ENCODE data around the gene PKD2.

PKD2 gene

GRCh38 chr4:88060431-88060830 is 53.0 kb downstream of the PKD2 start:
- no peak for DNase-seq (ENCODE audit: insufficient read length, low spot score)
- no peak for FAIRE-seq

- DNase-seq (ENCODE audit: insufficient read length, low spot score) (no peak), FAIRE-seq (no peak)
Observed at GRCh38 chr4:88062311-88062710, 54.9 kb downstream of the PKD2 start.

GRCh38 chr4:88062843-88063242 is 55.4 kb downstream of the PKD2 start:
- no peak for DNase-seq (ENCODE audit: insufficient read length, low spot score)
- FAIRE-seq: no peak

- DNase-seq (ENCODE audit: insufficient read length, low spot score) (no peak), FAIRE-seq (no peak)
Observed at GRCh38 chr4:88063634-88064296, 56.3 kb downstream of the PKD2 start.

GRCh38 chr4:88064410-88064809 is 57.0 kb downstream of the PKD2 start:
- DNase-seq (ENCODE audit: insufficient read length, low spot score) (no peak), FAIRE-seq (no peak)

GRCh38 chr4:88070031-88070430 is 62.6 kb downstream of the PKD2 start:
- FAIRE-seq: no peak
- no peak for DNase-seq (ENCODE audit: insufficient read length, low spot score)

GRCh38 chr4:88075336-88075735 is 67.9 kb downstream of the PKD2 start:
- DNase-seq (ENCODE audit: insufficient read length, low spot score) (no peak), FAIRE-seq (no peak)

- DNase-seq (ENCODE audit: insufficient read length, low spot score) (no peak), FAIRE-seq (no peak)
Observed at GRCh38 chr4:88077911-88078524, 70.6 kb downstream of the PKD2 start.

GRCh38 chr4:88078579-88078978 is 71.1 kb downstream of the PKD2 start:
- DNase-seq (ENCODE audit: insufficient read length, low spot score) (no peak), FAIRE-seq (no peak)

GRCh38 chr4:88080626-88081025 is 73.2 kb downstream of the PKD2 start:
- FAIRE-seq: no peak

GRCh38 chr4:88087004-88087403 is 79.6 kb downstream of the PKD2 start:
- DNase-seq (ENCODE audit: insufficient read length, low spot score) (no peak), FAIRE-seq (no peak)

More at GRCh38 chr4:88080626-88081025, 73.2 kb downstream of the PKD2 start:
- no peak for DNase-seq (ENCODE audit: insufficient read length, low spot score)

GRCh38 chr4:88090898-88091297 is 83.5 kb downstream of the PKD2 start:
- DNase-seq (ENCODE audit: insufficient read length, low spot score) (no peak), FAIRE-seq (no peak)

GRCh38 chr4:88091378-88091777 is 83.9 kb downstream of the PKD2 start:
- no peak for FAIRE-seq
- DNase-seq (ENCODE audit: insufficient read length, low spot score): no peak

GRCh38 chr4:88093874-88094273 is 86.4 kb downstream of the PKD2 start:
- FAIRE-seq: no peak
- no peak for DNase-seq (ENCODE audit: insufficient read length, low spot score)

GRCh38 chr4:88097301-88097700 is 89.9 kb downstream of the PKD2 start:
- FAIRE-seq (no peak), DNase-seq (ENCODE audit: insufficient read length, low spot score) (no peak)

GRCh38 chr4:88097781-88098180 is 90.3 kb downstream of the PKD2 start:
- FAIRE-seq: no peak
- DNase-seq (ENCODE audit: insufficient read length, low spot score): no peak

GRCh38 chr4:88098993-88099752 is 91.7 kb downstream of the PKD2 start:
- no peak for DNase-seq (ENCODE audit: insufficient read length, low spot score)
- no peak for FAIRE-seq

- no peak for FAIRE-seq
Observed at GRCh38 chr4:88101165-88101564, 93.7 kb downstream of the PKD2 start.

GRCh38 chr4:88102026-88102425 is 94.6 kb downstream of the PKD2 start:
- DNase-seq (ENCODE audit: insufficient read length, low spot score) (no peak), FAIRE-seq (no peak)

More at GRCh38 chr4:88101165-88101564, 93.7 kb downstream of the PKD2 start:
- DNase-seq (ENCODE audit: insufficient read length, low spot score): no peak

GRCh38 chr4:88104902-88105610 is 97.6 kb downstream of the PKD2 start:
- DNase-seq (ENCODE audit: insufficient read length, low spot score) (no peak), FAIRE-seq (no peak)

- DNase-seq (ENCODE audit: insufficient read length, low spot score): no peak
- no peak for FAIRE-seq
Observed at GRCh38 chr4:88106205-88106604, 98.8 kb downstream of the PKD2 start.
